Measurements from ENCODE around the gene CHST15.

DNA sequence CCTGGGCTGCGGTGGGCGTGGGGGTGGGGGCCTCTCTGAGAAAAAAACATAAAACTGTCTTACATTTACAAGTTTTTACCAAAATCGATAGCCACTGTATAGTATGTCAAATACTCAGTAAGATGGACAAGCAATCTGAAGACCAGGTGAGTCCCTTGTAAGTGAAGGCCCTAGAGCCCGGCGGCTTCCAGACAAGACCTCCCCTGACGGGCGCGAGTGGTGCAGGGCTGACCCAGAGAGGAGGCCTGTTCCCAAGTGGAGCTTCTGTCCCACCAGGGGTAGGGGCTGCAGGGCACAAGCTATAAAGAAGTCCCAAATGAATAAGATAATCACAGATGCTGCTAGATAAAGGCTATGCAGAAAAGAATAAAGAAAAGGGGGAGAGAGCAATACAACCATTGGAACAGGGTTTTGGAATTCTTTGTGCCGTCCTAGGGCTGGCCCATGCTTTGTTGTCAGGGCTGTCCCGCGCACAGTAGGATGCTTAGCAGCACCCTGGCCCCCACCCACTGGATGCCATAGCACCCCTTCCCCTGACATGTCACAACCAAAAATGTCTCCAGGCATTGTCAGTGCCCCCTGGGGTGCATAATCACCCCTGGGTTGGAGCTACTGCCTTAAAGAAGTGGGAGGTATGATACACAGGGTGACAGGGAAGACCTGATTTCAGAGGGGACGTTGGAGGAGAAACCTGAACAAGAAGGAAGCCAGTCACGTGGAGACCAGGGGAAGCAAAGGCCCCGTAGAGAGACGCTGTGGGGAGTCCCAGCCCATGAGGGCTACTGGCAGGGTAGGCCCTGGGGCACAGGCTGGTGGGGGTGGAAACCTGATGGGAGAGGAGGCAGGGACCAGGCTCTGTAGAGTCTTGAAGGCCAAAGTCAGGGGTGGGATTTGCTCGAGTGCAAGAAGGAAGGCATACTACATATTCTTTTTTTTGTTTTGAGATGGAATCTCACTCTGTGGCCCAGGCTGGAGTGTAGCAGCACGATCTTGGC, 43.1 kb downstream of the CHST15 start:
- TF ChIP-seq, protein P1, sequence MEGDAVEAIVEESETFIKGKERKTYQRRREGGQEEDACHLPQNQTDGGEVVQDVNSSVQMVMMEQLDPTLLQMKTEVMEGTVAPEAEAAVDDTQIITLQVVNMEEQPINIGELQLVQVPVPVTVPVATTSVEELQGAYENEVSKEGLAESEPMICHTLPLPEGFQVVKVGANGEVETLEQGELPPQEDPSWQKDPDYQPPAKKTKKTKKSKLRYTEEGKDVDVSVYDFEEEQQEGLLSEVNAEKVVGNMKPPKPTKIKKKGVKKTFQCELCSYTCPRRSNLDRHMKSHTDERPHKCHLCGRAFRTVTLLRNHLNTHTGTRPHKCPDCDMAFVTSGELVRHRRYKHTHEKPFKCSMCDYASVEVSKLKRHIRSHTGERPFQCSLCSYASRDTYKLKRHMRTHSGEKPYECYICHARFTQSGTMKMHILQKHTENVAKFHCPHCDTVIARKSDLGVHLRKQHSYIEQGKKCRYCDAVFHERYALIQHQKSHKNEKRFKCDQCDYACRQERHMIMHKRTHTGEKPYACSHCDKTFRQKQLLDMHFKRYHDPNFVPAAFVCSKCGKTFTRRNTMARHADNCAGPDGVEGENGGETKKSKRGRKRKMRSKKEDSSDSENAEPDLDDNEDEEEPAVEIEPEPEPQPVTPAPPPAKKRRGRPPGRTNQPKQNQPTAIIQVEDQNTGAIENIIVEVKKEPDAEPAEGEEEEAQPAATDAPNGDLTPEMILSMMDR (conservative IDR thresholded peaks at IDR 0.05) = no peak
- no peak for TF ChIP-seq ZFX (IDR thresholded peaks at IDR 0.05)
